Measurements from ENCODE around the gene CXCL5.

Gene CXCL5

GRCh38 chr4:73947239-73947985, 51.1 kb downstream of the CXCL5 start:
- H3K4me3 ChIP-seq (ENCODE audit: low read depth, low read length): no peak overlapping the region
- TF ChIP-seq, protein P1, sequence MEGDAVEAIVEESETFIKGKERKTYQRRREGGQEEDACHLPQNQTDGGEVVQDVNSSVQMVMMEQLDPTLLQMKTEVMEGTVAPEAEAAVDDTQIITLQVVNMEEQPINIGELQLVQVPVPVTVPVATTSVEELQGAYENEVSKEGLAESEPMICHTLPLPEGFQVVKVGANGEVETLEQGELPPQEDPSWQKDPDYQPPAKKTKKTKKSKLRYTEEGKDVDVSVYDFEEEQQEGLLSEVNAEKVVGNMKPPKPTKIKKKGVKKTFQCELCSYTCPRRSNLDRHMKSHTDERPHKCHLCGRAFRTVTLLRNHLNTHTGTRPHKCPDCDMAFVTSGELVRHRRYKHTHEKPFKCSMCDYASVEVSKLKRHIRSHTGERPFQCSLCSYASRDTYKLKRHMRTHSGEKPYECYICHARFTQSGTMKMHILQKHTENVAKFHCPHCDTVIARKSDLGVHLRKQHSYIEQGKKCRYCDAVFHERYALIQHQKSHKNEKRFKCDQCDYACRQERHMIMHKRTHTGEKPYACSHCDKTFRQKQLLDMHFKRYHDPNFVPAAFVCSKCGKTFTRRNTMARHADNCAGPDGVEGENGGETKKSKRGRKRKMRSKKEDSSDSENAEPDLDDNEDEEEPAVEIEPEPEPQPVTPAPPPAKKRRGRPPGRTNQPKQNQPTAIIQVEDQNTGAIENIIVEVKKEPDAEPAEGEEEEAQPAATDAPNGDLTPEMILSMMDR (conservative IDR thresholded peaks at IDR 0.05; ENCODE audit: low read depth, low read length): no peak
- no peak for DNase-seq (ENCODE audit: low read depth)

- H3K4me3 ChIP-seq (ENCODE audit: low read depth, low read length): no peak overlapping the region
- TF ChIP-seq, protein P1 (conservative IDR thresholded peaks at IDR 0.05; ENCODE audit: low read depth, low read length): no peak
- DNase-seq (ENCODE audit: low read depth): no peak
Observed at GRCh38 chr4:73945674-73946449, 52.6 kb downstream of the CXCL5 start.

All from choroid plexus epithelial cell (primary cell).